ENCODE measurements around the gene PHLDA1. TPM values are rescaled to one million over a fixed set of nuclear protein-coding genes. Genes with fewer than 3 reads are reported as not detected.

The PHLDA1 gene
- total RNA-seq = 16.2 TPM
- long read RNA-seq, full-length matches to known transcripts = 64 of 74 reads
- long read RNA-seq, partial matches to known transcripts = 0 of 74 reads
- long read RNA-seq, other reads (novel, unspliced or antisense) = 10 of 74 reads

- Histone ChIP-seq H3K36me3 (no peaks in the 10 kb centered on the region), H3K27me3 (no peaks in the 10 kb centered on the region), H3K27ac (peak within 1 kb of the TSS; percentile 98), H3K4me1 (peaks cover 10% of the 10 kb centered on the region), H3K9me3 (no peaks in the 10 kb centered on the region), H3K4me3 (peak within 1 kb of the TSS; percentile 82)
- intact Hi-C loops (cut with DNase I) = loop anchor here (10.0 kb wide), 1 partner anchor 507 kb away; no protein-coding TSS in a partner anchor
- TF ChIP-seq, protein P1, sequence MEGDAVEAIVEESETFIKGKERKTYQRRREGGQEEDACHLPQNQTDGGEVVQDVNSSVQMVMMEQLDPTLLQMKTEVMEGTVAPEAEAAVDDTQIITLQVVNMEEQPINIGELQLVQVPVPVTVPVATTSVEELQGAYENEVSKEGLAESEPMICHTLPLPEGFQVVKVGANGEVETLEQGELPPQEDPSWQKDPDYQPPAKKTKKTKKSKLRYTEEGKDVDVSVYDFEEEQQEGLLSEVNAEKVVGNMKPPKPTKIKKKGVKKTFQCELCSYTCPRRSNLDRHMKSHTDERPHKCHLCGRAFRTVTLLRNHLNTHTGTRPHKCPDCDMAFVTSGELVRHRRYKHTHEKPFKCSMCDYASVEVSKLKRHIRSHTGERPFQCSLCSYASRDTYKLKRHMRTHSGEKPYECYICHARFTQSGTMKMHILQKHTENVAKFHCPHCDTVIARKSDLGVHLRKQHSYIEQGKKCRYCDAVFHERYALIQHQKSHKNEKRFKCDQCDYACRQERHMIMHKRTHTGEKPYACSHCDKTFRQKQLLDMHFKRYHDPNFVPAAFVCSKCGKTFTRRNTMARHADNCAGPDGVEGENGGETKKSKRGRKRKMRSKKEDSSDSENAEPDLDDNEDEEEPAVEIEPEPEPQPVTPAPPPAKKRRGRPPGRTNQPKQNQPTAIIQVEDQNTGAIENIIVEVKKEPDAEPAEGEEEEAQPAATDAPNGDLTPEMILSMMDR (IDR thresholded peaks at IDR 0.05) = peak; percentile 71
- ATAC-seq (peak; percentile 93), DNase-seq (peak; percentile 96)
These were observed at the start of gene PHLDA1 for GRCh38 chr12:76031414-76032042. PHLDA1 (minus strand) TSS chr12:76031776.

DNA sequence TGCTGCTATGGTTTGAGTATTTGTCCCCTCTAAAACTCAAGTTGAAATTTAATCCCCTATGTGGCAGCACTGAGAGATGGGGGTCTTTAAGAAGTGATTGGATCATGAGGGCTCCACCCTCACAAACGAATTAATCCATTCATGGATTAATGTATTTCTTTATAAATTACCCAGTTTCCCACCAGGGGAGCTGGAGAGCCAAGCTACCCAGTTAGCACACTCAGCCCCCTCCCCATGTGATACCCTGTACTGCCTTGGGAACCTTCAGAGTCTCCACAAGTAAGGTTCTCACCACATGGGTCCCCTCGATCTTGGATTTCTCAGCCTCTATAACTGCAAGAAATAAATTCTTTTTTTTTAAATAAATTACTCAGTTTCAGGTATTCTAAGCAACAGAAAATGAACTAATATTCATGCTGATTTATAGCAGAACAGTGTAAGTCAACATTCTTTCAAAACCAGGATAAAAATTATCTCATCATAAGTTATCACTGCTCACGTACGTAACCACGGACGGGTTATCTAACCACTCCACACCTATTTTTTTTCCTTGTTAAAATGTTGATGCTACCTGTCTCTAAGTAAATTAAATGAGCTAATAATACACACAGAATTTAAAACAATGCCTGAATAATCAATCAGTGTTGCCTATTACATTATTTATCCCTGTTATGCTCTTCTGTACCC, 49.3 kb upstream of the PHLDA1 start:
- no peak overlapping the region for H3K4me3 ChIP-seq
- H3K27me3 ChIP-seq = no peaks in the 10 kb centered on the region
- ATAC-seq (no peak), DNase-seq (no peak)
- peaks cover 14% of the 10 kb centered on the region for H3K4me1 ChIP-seq
- no peaks in the 10 kb centered on the region for H3K9me3 ChIP-seq
- no peak overlapping the region for H3K27ac ChIP-seq
- no peaks in the 10 kb centered on the region for H3K36me3 ChIP-seq
- intact Hi-C loops (cut with DNase I) = no loop called here
- TF ChIP-seq, protein P1 (IDR thresholded peaks at IDR 0.05) = no peak

DNA sequence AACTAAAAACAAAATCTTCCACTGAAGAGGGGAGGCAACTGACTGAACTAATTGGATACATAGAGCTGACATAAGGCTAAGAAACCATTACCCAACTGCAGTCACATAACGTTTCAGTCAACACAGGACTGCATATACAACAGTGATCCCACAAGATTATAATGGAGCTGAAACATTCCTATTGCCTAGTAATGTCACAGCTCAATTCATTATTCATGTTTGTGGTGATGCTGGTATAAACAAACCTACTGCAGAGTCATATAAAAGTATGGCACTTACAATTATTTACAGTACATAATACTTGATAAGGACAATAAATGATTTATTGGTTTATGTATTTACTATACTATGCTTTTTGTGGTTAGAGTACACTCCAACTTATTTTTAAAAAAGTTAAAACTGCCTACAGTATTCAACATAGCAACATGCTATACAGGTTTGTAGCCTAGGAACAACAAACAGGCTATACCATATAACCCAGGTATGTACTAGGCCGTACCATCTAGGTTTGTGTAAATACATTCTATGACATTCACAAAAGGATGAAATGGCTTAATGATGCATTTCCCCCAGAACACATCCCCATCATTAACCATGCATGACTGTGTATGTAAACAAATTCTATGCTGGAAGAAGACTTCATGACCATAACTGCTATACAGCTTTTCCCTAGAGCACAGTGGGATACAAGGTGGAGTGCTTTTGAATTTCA, 48.6 kb upstream of the PHLDA1 start:
- intact Hi-C loops (cut with DNase I) = no loop called here
- H3K4me3 ChIP-seq = no peak overlapping the region
- H3K27me3 ChIP-seq = no peaks in the 10 kb centered on the region
- H3K9me3 ChIP-seq = no peaks in the 10 kb centered on the region
- DNase-seq (no peak), ATAC-seq (no peak)
- H3K36me3 ChIP-seq = no peaks in the 10 kb centered on the region
- H3K27ac ChIP-seq = no peak overlapping the region
- peaks cover 14% of the 10 kb centered on the region for H3K4me1 ChIP-seq
- TF ChIP-seq, protein P1 (IDR thresholded peaks at IDR 0.05) = no peak

DNA sequence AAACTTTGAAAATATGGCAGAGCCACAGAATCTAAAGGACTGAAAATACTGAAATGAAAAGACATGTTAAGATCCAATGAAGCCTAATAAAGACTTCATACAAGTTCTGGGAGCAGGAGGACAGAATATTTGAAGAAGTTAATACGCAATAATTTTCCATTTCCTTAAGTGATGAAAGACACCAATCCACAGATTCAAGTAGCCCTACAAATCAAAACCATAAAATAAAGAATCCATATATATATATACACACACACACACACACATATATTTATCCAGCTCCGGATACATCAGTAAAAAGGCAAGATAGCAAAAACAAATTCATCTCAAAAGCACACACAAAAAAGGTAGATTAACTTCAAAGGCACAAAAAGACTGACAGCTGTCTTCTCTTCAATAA, 47.2 kb upstream of the PHLDA1 start:
- Histone ChIP-seq H3K4me1 (peaks cover 14% of the 10 kb centered on the region), H3K36me3 (peaks cover under 1% of the 10 kb centered on the region), H3K9me3 (no peaks in the 10 kb centered on the region), H3K27ac (no peak overlapping the region), H3K27me3 (no peaks in the 10 kb centered on the region), H3K4me3 (no peak overlapping the region)
- intact Hi-C loops (cut with DNase I) = no loop called here
- no peak for DNase-seq
- ATAC-seq = no peak
- TF ChIP-seq, protein P1 (IDR thresholded peaks at IDR 0.05) = no peak

GRCh38 chr12:76075448-76075847, 43.9 kb upstream of the PHLDA1 start:
- TF ChIP-seq, protein P1 (IDR thresholded peaks at IDR 0.05) = no peak
- no peaks in the 10 kb centered on the region for H3K9me3 ChIP-seq
- no peak overlapping the region for H3K4me3 ChIP-seq
- intact Hi-C loops (cut with DNase I) = no loop called here
- H3K27me3 ChIP-seq = no peaks in the 10 kb centered on the region
- peaks cover 24% of the 10 kb centered on the region for H3K36me3 ChIP-seq
- ATAC-seq (no peak), DNase-seq (no peak)
- H3K4me1 ChIP-seq = no peaks in the 10 kb centered on the region
- no peak overlapping the region for H3K27ac ChIP-seq
